ENCODE measurements around the gene HHATL.

- no peak for TF ChIP-seq POLR2A (IDR thresholded peaks at IDR 0.05)
- no peak for TF ChIP-seq CTCF (IDR thresholded peaks at IDR 0.05)
These were observed 43.7 kb downstream of the HHATL start for GRCh38 chr3:42658771-42659390.
